Measurements from ENCODE around the gene IFITM1.
"Not testable (repeated sequence)": the region's sequence is repeated elsewhere in the genome, so short reads cannot be mapped to it uniquely, and the experiment has no call there.

IFITM1 gene

GRCh38 chr11:308740-309665, 4.8 kb upstream of the IFITM1 start:
- Mint-ChIP-seq H3K4me3 (peak overlapping the region; percentile 94), H3K4me1 (peaks cover 54% of the 10 kb centered on the region), H3K27ac (peak overlapping the region; percentile 99)
- H3K27me3 Mint-ChIP-seq, H3K9me3 Mint-ChIP-seq, H3K36me3 Mint-ChIP-seq: not testable (repeated sequence)

GRCh38 chr11:309979-310572, 3.8 kb upstream of the IFITM1 start:
- Mint-ChIP-seq H3K4me1 (peaks cover 51% of the 10 kb centered on the region), H3K4me3 (peak overlapping the region; percentile 94), H3K27ac (peak overlapping the region; percentile 99)
- H3K27me3 Mint-ChIP-seq, H3K9me3 Mint-ChIP-seq, H3K36me3 Mint-ChIP-seq: not testable (repeated sequence)

- Mint-ChIP-seq H3K4me1 (peaks cover 40% of the 10 kb centered on the region), H3K4me3 (peak overlapping the region; percentile 94), H3K27ac (peak overlapping the region; percentile 99)
- H3K27me3 Mint-ChIP-seq, H3K36me3 Mint-ChIP-seq, H3K9me3 Mint-ChIP-seq: not testable (repeated sequence)
Observed at GRCh38 chr11:311013-311748, 2.7 kb upstream of the IFITM1 start.

GRCh38 chr11:312092-312816, 1.6 kb upstream of the IFITM1 start:
- Mint-ChIP-seq H3K36me3 (peaks cover 11% of the 10 kb centered on the region), H3K4me1 (peaks cover 44% of the 10 kb centered on the region), H3K4me3 (peak overlapping the region; percentile 94), H3K27ac (peak overlapping the region; percentile 99), H3K9me3 (no peaks in the 10 kb centered on the region), H3K27me3 (no peaks in the 10 kb centered on the region)

GRCh38 chr11:313304-313786, 495 bp upstream of the IFITM1 start:
- Mint-ChIP-seq H3K4me3 (peak overlapping the region; percentile 94), H3K27me3 (no peaks in the 10 kb centered on the region), H3K36me3 (peaks cover 11% of the 10 kb centered on the region), H3K4me1 (peaks cover 41% of the 10 kb centered on the region), H3K27ac (peak overlapping the region; percentile 99), H3K9me3 (no peaks in the 10 kb centered on the region)

GRCh38 chr11:314554-314875, 675 bp downstream of the IFITM1 start:
- H3K9me3 Mint-ChIP-seq, H3K27me3 Mint-ChIP-seq: not testable (repeated sequence)
- Mint-ChIP-seq H3K4me1 (peaks cover 37% of the 10 kb centered on the region), H3K4me3 (peak overlapping the region; percentile 94), H3K36me3 (peaks cover 11% of the 10 kb centered on the region), H3K27ac (peak overlapping the region; percentile 99)

GRCh38 chr11:315051-315481, 1.2 kb downstream of the IFITM1 start:
- Mint-ChIP-seq H3K27me3 (no peaks in the 10 kb centered on the region), H3K36me3 (peaks cover 10% of the 10 kb centered on the region), H3K4me3 (peak overlapping the region; percentile 94), H3K27ac (peak overlapping the region; percentile 70), H3K9me3 (no peaks in the 10 kb centered on the region), H3K4me1 (peaks cover 39% of the 10 kb centered on the region)

GRCh38 chr11:315516-315994, 1.7 kb downstream of the IFITM1 start:
- H3K36me3 Mint-ChIP-seq = peaks cover 10% of the 10 kb centered on the region
- H3K27ac Mint-ChIP-seq = peak overlapping the region; percentile 70
- H3K4me1 Mint-ChIP-seq = peaks cover 44% of the 10 kb centered on the region
- H3K9me3 Mint-ChIP-seq = no peaks in the 10 kb centered on the region
- no peaks in the 10 kb centered on the region for H3K27me3 Mint-ChIP-seq
- H3K4me3 Mint-ChIP-seq = peak overlapping the region; percentile 94

GRCh38 chr11:316031-316701, 2.3 kb downstream of the IFITM1 start:
- no peaks in the 10 kb centered on the region for H3K9me3 Mint-ChIP-seq
- H3K27me3 Mint-ChIP-seq = no peaks in the 10 kb centered on the region
- peaks cover 10% of the 10 kb centered on the region for H3K36me3 Mint-ChIP-seq
- H3K4me1 Mint-ChIP-seq = peaks cover 46% of the 10 kb centered on the region
- peak overlapping the region; percentile 94 for H3K4me3 Mint-ChIP-seq
- peak overlapping the region; percentile 98 for H3K27ac Mint-ChIP-seq

- H3K27me3 Mint-ChIP-seq = no peaks in the 10 kb centered on the region
- H3K4me3 Mint-ChIP-seq = peak overlapping the region; percentile 94
- peaks cover 44% of the 10 kb centered on the region for H3K4me1 Mint-ChIP-seq
- no peaks in the 10 kb centered on the region for H3K9me3 Mint-ChIP-seq
- H3K36me3 Mint-ChIP-seq = peaks cover 10% of the 10 kb centered on the region
- peak overlapping the region; percentile 98 for H3K27ac Mint-ChIP-seq
Observed at GRCh38 chr11:316891-317301, 3.1 kb downstream of the IFITM1 start.

GRCh38 chr11:317668-318404, 4.0 kb downstream of the IFITM1 start:
- H3K4me1 Mint-ChIP-seq = peaks cover 40% of the 10 kb centered on the region
- peak overlapping the region; percentile 98 for H3K27ac Mint-ChIP-seq
- peak overlapping the region; percentile 94 for H3K4me3 Mint-ChIP-seq
- H3K27me3 Mint-ChIP-seq, H3K36me3 Mint-ChIP-seq, H3K9me3 Mint-ChIP-seq: not testable (repeated sequence)

GRCh38 chr11:318405-319120, 4.7 kb downstream of the IFITM1 start:
- H3K36me3 Mint-ChIP-seq, H3K27ac Mint-ChIP-seq, H3K9me3 Mint-ChIP-seq, H3K27me3 Mint-ChIP-seq: not testable (repeated sequence)
- Mint-ChIP-seq H3K4me3 (peak overlapping the region; percentile 54), H3K4me1 (peaks cover 38% of the 10 kb centered on the region)

GRCh38 chr11:319121-319887, 5.5 kb downstream of the IFITM1 start:
- H3K27me3 Mint-ChIP-seq, H3K36me3 Mint-ChIP-seq, H3K9me3 Mint-ChIP-seq: not testable (repeated sequence)
- peak overlapping the region; percentile 97 for H3K27ac Mint-ChIP-seq
- peak overlapping the region; percentile 90 for H3K4me3 Mint-ChIP-seq
- H3K4me1 Mint-ChIP-seq = peaks cover 46% of the 10 kb centered on the region

Data from activated naive CD4-positive, alpha-beta T cell treated with anti-CD3 and anti-CD28 coated beads, Interleukin-2, amount 50 U/mL, for 24 hours (primary cell).